Fibroblast of upper back skin (primary cell): ENCODE results near the gene RPRD1A.
"Not testable (repeated sequence)": the region's sequence is repeated elsewhere in the genome, so short reads cannot be mapped to it uniquely, and the experiment has no call there.

ENCODE experiments used
- DNase-seq: peaks from one replicate; pipeline ENCODE4 v3.0.0-alpha.2; 2013

Gene RPRD1A

DNA sequence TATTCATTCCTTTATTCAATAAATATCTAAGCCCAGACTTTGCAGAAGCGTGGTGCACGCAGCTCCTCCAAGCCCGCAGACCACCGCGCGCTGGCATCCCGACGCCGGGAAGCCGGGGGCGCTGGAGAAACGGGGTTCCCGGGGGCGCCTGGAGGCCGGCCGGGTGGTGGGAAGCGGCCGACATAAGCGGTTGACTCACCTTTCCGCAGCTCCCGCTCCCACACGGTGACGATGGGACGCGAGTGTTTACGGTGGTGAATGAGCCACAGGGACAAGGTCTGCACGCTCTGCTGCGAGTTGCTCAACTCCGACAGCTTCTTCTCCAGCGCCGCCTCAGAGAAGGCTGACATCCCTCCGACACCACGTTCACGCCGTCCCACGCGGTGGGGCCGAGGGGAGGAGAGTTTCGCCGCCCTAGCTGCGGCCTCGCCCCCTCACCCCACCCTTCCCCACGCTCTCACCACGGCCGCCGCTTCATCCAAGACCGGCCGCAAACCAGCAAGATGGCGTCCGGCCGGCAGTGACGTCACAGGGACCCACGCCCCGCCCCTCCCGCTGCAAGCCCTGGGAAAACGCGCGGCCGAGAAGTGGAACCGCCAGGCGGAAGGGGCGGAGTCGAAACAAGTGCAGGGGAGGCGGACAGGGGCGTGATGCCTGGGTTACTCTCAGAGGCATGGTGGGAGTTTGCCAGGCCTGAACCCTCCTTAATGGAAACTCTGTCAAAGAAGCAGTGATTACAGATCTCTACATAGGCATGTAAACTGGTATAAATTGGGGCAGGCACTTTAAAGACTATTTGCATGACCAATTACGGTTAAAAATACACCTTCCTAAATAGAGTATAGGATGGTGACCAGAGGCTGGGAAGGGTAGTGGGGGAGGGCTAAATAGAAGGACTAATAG is at the start of gene RPRD1A:
Gene RPRD1A (minus strand): TSS at position 505 of the 903 bp plus-strand sequence. CDS start 155 bp downstream, at position 350.
- peak; percentile 91 for DNase-seq

GRCh38 chr18:36116771-36117170 is 49.4 kb upstream of the RPRD1A start:
- DNase-seq = not testable (repeated sequence)

DNA sequence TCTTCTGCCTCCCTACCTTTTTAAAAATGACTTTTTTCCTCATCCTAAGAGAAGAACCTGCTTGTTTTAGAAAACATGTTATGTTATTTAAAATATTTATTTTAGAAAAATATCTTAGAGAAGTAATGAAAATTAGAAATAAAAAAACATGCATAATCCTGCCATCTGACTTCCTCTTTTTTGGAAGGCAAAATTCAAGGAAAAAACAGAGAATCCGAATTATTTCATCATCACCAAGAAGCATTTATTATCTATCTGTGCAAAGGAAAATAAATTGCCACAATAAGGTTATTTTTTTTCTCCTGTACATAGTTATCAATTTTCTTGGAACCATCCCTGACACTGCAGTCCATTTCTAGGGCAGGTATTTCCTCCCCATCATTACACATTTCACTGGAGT is 47.4 kb upstream of the RPRD1A start:
- no peak for DNase-seq

- DNase-seq = no peak
Measured at GRCh38 chr18:36114251-36114650, 46.9 kb upstream of the RPRD1A start.

DNA sequence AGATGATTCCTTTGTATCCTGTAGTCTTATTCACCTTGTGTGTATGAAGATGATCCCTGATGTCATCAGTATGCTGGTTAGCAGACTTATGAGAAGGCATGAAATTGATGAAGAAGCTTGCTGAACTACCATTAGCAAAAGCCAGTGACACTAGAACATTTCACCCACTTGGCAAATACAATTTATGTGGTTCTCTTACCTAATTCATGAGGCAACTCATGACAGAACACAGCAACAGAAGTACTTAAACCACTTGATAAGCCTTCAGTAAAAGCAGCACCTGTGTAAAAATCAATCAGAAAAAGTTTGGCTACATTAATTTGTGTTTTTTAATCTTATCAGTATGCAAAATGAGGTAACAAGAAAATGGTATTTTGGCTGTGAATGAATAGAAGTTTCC is 44.9 kb upstream of the RPRD1A start:
- DNase-seq = no peak

- DNase-seq = no peak
Measured at GRCh38 chr18:36109737-36110136, 42.4 kb upstream of the RPRD1A start.

GRCh38 chr18:36108601-36109000 is 41.2 kb upstream of the RPRD1A start:
- DNase-seq = no peak

DNA sequence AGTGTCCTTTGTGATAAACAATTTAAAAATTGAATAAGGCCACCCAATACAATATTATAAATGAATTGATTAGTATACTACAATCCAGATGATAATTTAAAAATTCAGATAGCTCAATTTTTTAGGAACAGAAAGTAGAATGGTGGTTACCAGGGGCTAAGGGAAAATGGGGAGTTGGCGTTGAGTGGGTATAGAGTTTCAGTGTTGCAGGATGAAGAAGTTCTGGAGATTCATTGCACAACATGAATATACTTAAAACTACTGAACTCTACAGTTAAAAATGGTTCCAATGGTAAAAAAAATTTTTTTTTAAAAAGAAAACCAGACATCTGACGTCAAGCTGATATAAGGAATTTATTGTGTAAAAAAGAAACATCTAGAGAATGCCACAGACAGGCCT is 40.8 kb upstream of the RPRD1A start:
- no peak for DNase-seq

DNA sequence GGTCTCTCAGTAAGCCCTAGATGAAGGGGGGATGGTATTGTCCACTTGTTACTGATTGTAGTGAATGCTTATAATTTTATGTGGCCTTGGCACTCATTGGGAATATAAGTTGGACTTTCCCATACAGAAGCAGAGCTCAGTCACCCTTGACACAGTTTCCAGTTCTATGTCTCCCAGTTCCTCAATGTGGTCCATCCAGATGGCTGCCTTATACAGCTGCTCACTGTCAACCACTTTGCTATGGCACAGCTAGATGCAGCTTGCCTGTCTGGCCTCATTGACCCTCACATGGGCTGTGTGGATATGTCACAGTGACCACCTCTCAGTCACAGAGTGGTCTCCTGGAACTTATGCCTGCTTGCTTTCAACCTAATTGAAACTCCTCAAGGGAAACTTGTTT is 40.1 kb upstream of the RPRD1A start:
- no peak for DNase-seq

DNA sequence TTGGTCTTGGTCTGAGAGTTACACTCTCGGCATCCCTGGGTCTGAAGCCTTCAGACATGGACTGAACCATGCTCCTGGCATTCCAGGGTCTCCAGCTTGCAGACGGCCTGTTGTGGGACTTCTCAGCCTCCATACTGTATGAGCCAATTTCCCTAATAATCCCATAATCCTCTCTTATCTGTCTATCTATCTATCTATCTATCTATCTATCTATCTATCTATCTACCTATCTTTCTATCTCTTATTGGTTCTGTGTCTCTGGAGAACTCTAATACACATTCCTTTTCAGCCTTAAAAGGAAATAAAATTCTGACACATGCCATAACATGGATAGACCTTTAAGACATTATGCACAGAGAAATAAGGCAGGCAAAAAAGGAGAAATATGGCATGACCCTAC is 37.4 kb upstream of the RPRD1A start:
- DNase-seq = no peak

DNA sequence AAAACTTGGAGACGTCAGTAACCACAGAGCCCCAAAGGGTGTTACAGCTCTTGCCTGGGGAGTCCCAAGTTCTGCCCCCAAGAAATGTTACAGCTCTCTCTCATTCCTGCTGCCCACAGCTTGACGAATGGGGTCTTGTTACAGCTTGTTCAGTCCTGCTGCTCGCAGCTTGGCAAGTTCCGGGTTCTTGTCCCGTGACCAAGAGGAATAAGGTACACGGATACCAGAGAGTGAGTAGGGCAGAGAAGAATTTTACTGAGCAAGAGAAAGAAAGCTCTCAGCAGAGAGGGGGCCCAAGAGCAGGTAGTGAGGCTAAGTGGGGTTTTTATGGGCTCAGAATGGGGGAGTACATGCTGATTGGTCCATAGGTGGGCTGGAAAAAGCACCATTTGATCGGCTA is 34.6 kb upstream of the RPRD1A start:
- no peak for DNase-seq

DNA sequence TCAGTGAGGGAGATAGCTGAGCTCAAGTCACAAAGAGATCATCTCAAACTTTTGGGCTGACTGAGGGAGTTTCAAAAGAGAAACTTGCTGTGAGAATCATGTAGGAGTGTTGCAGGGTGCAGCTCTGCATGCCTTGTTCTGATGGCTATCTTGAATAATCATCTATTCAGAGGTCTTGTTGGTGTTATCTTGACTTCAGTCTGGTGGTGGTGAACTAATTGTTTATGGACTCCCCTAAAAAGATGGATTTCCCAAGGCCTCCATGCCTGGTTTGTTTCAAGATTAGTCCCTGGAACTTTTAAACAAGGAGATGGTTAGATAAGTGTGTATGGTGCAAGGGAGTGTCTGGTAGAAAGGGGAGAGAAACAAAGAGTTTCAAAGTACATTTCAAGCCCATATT is 32.0 kb upstream of the RPRD1A start:
- DNase-seq = no peak

DNA sequence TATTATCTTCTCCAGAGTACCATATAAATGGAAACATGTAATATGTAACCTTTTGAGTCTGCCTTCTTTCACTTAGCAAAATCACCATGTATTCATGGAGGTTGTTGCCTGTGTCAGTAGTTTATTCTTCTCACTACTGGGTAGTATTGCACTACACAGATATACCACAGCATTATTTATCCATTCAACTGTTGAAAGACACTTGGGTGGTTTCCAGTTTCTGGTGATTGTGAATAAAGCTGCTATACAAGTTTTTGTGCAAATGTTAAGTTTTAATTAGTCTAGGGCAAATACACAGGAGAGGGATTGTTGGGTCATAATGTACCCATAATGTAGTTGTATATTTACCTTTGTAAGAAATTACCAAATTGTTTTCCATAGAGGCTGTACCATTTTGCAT is 29.6 kb upstream of the RPRD1A start:
- DNase-seq = no peak

GRCh38 chr18:36095936-36096519 is 28.7 kb upstream of the RPRD1A start:
- DNase-seq = peak; percentile 74

DNA sequence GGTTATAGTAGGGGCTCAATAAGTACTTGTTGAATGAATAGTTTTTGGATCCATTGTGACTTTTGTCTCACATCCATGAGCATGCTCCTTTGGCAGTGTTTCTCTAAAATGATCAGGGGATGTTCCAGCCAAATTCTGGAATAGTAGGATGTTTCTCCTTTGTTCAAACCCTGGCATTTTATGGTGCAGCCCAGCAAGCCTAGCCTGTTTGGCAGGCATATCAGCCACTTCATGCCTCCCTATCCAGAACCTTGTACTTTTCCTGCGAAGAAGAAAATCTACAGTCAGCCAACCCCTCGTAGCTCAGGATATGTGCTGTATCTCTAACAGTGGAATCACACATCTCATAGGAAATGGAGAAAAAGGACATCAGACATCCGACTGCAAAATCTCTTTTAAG is 27.1 kb upstream of the RPRD1A start:
- no peak for DNase-seq

GRCh38 chr18:36092116-36092515 is 24.8 kb upstream of the RPRD1A start:
- not testable (repeated sequence) for DNase-seq

- DNase-seq = no peak
Measured at GRCh38 chr18:36089001-36089400, 21.6 kb upstream of the RPRD1A start.

DNA sequence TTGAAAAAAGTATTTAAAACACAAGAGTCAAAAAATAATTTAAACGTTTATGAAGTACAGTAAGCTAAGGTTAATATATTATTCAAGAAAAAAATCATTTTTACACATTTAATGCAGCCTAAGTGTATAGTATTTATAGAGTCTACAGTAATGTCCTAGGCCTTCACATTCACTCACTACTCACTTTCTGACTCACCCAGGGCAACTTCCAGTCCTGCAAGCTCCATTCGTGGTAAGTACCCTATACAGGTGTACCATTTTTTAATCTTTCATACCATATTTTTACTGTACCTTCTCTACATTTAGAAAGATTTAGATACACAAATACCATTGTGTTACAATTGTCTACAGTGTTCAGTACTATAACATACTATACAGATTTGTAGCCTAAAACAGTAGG is 20.9 kb upstream of the RPRD1A start:
- DNase-seq = no peak

DNA sequence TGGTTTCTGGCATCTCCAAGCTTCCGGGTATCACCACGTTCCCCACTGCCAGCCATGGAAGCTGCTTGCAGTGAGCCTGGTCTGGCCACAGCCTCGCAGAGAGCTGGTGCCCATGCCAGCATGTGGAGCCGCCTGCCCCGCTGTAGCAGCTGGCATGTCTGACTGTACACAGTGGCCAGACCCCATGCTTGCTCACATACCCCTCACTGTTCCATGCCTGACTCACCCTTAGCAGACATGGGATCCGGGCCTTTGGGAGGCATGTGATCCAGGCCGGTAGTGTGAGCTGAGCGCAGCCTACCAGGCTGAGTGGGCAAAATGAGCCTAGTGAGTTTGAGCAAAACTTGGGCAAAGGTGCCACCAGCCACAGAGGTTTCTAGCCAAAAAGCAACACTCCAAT is 18.8 kb upstream of the RPRD1A start:
- DNase-seq = no peak

DNA sequence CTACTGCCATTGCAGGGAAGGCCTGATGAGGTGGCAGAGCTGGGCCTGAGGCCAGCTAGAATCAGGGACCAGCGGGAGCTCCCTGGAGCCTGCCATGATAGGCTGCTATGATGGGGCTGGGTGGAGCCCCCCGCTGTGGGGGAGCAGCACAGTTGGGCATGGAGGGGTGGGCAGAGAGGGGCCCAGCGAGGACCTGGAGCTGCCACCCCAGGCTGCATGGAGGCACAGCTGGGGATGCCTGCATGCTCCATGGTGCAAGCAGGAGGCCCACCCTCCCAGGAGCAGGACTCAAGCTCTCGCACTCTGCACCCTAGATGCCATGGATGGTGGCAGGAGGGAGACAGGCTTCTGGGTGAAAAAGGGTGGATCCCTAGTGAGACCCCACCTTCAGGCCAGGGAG is 17.8 kb upstream of the RPRD1A start:
- no peak for DNase-seq

- DNase-seq = no peak
Measured at GRCh38 chr18:36083729-36084128, 16.4 kb upstream of the RPRD1A start.

- DNase-seq = not testable (repeated sequence)
Measured at GRCh38 chr18:36081118-36081517, 13.8 kb upstream of the RPRD1A start.

- DNase-seq = peak; percentile 80
Measured at GRCh38 chr18:36078751-36079529, 11.6 kb upstream of the RPRD1A start.

GRCh38 chr18:36077764-36078163 is 10.4 kb upstream of the RPRD1A start:
- not testable (repeated sequence) for DNase-seq
